ENCODE data around the gene NAT10.
A peak's percentile ranks its signal among the peaks of the same experiment; 100 is the strongest.
"Not testable (repeated sequence)": the region's sequence is repeated elsewhere in the genome, so short reads cannot be mapped to it uniquely, and the experiment has no call there.

Gene NAT10

DNA sequence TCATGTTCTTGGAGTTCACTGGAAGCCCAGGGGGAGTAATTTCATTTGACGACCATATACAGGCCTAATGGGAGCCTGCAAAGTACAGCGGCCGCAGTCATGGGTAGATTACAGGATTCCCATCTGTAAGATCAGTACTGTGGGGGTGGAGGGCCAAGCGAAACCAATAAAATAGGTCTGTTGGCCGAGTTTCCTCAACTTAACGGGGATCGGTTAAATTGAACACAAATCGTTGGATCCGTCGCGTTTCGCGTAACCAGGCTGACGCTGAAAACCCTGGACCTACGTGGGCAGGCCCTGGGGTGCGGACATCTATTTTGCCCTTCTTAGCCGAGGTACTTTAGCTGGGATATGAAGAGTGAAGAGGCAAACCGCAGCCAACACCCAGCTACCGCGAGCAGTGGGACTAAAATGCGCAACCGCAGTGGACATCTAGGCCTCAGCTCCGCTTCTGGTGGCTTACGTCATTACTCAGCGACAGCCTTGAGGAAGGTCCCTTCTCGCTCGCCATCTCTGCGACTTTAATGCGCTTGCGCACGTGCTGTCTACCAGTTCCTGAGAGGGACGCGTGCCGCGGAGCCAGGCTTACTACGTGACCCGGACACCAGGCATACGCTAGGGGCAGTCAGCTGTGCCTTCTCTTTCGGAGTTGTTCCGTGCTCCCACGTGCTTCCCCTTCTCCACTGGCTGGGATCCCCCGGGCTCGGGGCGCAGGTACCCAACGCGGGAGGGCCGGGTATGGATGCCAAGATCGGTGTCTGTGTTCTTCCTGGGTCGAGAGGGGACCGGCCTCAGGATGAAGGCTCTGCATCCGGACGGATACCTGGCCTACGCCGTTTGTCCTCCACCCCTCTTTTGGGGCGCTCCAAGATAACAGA, at the start of gene NAT10:
Gene NAT10, plus strand, starts transcription at position 551 of the 878 bp plus-strand sequence. CDS start 2,597 bp downstream, outside the sequence.
- DNase-seq, result peak; percentile 96

DNA sequence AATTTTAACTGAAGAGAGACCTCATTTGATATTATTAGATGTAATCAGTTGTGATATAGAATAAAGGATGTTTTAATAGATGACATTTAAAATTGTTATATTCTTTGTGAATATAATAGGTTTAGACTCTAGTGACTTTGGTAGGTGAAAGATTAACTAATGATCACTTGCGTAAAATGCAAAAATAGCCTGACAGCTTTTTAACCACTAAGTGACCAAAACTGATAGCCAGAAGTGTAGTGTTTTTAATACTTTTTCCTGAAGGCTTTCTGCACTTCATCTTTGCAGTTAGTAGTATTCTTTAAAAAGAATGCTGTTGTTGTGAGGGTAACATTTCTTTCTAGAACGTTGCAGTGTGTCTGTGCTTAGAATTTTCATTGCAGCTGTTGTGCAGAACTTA, 48.8 kb upstream of the NAT10 start:
- no peak for DNase-seq

DNA sequence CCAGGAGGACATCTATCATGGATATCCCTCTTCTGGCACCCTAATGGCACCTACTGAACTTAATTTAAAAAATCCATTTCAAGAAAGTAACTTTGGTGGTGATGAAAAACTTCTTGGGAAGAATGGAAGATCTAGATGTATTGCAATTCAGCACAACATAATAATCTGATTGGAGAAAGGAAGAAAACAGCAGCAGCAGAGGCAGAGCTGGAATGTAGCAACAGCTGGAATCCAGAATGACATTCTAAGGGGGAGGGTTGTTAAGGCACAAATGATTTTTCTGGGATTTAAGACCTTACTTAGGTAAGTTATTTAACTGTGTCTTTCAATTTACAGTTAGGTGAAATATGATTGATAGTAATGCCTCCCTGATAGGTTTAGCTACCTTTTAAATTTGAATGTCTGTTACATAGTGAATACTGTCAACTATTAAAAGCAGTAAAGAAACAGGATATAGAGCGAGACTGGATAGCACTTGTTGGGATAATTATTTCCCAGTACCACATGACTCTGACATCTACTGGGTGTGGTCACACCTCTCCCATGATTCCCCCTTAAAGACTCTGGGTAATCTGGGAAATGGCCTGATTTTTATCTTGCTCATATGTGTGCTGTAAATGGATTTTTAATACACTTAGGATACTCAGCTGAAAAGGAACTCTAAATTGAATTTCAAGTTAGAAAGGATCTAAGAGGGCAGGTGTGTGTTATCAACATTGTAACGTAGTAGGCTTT, 42.2 kb upstream of the NAT10 start:
- no peak for DNase-seq

DNA sequence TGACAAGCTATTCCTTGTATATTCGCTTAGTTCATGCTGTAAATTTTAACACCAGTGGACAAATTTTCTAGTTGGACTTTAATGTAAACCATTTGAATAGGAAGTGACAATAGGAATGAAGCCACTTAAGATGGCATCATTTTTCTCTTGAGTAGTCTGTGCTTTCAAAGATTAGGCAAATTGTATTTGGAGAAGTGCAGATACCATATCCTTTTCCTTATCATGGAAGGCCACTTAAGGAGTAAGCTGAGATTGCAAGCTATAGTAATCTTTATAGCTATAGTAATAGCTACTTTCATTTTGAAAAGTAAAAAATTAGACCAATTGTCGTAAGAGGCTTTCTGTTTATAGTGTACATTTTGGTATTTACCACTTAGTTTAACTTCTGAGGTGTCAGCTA, 41.1 kb upstream of the NAT10 start:
- no peak for DNase-seq

DNA sequence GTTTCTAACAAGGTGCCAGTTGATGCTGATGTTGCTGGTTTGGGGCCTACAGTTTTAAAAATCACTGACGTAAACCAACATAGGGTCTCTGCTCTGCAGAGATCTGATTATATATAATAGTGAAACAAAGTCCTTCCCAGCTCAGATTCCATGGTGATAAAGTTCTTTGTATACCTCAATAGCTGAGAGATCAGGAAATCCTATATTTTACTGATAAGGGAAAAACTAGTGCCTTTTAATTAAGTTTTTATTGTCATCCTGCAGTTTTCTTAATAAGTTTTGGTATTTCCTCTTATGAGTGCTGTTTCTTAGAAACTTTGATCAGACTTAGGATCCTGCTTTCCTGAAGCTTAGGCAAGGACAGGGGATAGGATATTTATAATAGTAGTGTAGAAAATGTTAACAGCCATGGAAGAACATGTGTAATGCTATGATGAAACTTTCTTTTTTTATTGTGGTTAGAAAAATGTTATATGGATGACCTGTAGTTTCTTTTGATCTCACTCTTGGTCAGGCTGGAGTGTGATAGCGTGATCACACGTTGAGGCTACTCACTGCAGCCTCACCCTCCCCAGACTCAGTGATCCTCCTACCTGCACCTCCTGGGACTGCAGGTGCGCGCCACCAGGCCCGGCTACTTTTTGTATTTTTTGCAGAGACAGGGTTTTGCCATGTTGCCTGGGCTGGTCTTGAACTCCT, 39.8 kb upstream of the NAT10 start:
- DNase-seq, result no peak

DNA sequence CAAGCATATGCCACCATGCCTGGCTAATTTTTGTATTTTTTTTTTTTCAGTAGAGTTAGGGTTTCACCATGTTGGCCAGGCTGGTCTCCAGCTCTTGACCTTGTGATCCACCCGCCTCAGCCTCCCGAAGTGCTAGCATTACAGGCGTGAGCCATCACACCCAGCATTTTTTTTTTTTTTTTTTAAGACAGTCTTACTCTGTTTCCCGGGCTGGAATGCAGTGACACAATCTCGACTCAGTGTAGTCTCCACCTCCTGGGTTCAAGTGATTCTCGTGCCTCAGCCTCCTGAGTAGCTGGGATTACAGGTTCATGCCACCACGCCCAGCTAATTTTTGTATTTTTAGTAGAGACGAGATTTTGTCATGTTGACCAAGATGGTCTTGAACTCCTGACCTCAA, 38.7 kb upstream of the NAT10 start:
- not testable (repeated sequence) for DNase-seq

DNA sequence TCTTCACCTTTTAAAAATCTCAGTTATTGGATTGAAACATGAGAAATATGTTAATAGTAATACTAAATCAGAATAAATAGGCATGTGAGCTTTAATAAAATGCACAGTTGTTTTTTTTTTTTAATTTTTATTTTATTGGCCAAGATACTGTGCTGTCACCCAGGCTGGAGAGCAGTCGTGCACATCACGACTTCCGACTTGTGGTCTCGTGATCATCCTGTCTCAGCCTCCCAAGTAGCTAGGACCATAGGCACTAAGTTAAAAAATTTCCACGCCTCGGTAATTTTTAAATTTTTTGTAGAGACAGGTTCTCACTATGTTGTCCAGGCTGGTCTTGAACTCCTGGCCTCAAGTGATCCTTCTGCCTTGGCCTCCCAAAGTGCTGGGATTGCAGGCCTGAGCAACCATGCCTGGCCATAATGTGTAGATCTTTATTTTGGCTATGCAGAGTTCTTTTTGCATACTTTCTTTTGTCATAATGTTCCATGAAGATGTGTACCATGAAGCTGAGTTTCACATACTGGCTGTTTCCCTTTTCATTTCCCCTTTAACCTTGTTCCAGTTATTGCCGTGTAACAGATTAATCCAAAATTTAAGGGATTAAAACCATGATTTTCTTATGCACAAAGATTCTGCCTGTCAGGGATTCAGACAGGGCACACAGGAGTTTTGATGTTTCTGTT, 37.9 kb upstream of the NAT10 start:
- no peak for DNase-seq

DNA sequence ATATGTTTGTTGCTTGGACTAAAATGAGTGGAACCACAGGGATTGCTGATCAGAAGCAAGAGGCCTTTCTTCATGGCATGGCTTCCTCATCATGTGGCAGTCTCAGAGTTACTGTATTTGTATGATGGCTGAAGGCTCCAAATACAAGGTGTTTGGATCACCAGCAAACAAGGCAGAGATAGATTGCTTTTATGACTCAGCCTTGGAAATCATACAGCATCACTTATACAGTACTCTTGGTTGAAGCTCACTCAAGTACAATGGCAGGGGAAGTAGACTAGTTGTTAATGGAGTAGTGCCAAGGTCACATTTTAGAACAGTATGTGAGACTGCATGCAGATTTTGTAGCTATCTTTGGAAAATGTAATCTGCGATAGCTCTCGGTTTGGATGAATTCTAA, 37.3 kb upstream of the NAT10 start:
- DNase-seq, result no peak

DNA sequence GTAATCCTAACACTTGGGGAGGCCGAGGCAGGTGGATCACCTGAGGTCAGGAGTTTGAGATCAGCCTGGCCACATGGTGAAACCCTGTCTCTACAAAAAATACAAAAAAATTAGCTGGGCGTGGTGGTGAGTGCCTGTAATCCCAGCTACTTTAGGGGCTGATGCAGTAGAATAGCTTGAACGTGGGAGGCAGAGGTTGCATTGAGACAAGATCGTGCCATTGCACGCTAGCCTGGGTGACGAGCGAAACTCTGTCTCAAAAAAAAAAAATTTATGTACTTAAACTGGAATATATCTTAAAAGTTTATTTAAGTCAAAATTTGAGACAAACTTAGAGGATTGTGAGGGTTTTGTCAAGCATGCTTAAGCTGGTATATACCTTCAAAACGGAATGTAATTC, 34.1 kb upstream of the NAT10 start:
- DNase-seq, result not testable (repeated sequence)

DNA sequence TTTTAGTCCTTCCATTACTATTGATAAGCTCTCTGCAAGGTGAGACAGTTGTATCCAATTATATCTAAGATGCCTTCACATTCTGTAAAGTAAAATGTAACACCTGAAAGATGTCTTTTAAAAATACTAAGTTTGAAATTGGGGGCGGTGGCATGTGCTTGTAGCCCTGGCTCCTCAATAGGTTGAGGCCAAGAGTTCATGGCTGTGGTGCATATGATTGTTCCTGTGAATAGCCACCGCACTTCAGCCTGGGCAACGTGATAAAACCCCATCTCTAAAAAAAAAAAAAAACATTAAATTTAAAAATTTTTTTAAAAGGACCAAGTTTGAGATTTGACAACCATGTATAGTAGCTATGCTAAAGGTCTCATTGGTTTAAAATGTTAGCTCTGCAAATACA, 33.4 kb upstream of the NAT10 start:
- no peak for DNase-seq

DNA sequence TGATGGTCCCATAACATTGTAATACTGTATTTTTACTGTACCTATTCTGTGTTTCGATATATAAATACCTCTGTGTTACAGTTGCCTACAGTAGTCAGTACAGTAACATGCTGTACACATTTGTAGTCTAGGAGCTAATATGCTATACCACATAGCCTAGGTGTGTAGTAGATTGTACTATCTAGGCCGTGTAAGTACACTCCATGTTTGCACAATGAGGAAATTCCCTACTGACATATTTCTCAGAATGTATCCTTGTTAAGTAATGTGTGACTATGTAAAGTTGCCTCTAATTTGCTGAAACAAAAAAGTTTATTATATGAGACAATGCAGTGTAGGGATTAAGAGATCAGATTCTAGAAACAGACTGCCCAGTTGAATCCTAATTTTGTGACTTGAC, 32.6 kb upstream of the NAT10 start:
- DNase-seq, result no peak

DNA sequence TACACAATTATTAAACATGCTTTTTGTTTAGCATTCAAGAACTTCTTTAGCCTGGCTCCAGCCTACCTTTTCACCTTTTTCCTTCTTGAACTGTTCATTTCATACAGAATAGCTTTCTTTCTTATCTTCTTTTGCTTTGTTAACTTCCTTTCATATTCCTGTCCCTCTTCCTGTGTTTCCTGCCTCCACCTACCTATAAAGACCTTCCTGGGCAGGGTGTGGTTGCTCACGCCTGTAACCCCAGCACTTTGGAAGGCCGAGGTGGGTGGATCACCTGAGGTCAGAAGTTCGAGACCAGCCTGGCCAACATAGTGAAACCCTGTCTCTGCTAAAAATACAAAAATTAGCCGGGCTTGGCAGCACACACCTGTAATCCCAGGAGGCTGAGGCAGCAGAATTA, 31.0 kb upstream of the NAT10 start:
- no peak for DNase-seq

DNA sequence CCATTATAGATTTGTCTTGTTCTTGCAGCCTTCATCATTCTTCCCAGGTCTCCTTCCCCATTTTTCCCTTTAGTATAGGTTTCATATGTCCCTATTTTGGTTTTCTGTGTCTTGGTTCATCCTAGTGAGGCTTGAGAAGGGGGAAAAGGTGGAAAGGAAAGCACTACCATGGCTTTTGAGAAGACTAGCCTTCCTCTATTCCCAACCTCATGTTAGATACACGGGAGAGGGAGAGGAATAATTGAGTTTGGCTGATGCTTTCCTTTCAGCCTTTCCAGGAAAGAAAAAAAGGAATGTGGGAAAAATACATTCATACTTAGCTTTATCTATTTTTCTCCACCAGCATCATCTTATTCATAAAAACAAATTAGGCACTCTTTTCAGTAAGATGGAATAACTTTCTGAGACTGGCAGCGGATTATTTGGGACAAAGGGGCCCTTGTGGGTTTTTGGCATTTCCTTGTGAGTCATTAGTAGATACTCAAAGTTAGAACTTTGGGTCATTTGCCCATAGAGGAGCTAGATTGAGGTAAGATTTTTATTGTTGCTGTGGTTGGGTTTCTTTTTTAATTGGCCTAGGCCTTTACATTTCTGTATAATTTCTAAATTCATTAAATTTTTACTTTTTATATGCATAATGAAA, 30.1 kb upstream of the NAT10 start:
- DNase-seq, result no peak

DNA sequence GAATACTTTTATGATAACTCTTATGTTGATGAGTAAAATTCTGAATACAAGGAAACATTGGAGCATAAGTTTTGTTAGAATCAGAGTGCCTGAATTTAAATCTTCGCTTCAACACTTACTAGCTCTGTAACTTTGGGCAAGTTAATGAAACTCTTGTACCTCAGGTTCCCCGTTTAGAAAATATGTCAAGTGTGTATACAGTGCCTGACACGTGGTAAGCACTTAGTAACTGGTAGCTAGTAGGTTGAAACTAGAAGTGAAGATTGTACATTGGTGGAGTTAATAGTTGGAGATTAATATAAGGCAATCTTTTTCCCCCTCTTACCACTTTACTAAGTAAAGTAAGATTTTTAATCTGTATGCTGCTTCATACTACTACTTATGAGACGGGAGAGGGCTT, 24.8 kb upstream of the NAT10 start:
- no peak for DNase-seq

DNA sequence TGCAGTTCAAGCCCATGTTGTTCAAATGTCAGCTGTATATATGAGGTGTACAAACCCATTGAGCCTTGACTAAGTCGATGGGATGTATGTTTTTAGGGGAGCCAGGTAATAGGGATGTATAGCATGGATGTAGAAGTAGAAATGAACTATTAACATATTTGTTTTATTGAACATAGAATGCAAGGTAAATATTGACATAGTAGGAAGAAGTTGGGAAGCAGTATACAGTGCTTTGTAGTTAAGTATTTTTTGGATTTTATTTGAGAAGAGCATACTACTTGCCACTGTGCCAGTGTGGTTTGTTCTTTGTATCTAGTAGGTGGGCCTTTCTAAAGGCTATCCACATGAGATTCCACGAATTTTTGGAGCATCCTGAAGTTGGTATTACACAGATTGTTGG, 20.8 kb upstream of the NAT10 start:
- DNase-seq, result no peak

DNA sequence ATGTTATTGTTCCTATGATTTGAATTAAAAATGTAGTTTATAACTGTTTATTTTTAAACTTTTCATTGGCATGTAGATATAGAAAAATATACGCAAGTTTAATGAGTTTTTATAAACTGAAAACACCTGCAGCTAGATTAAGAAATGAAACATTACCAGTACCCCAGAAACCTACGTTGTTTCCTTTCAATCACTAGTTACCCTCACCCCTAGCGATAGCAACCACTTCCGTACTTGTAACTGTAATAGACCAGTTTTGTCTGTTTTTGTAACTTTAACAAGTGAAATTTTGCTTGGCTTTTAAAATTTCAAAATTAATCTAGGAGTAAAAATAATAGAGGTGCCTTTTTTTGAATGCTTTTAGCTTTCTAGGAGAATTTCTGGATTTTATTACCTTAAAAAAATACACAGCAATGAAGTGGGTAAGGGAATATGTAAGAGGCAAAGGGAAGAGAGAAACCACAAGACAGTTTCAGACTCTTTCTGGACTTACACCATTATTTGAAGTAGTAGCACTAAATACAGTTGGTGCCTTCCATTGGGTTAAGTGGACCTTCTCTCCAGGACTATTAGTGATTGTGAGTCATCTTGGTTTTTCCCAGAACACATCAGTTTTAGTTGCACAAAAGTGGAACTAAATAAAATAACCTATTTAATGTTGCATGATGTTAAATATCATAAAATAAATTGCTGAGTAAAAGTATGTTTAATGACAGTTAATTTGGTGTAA, 18.7 kb upstream of the NAT10 start:
- DNase-seq, result no peak

DNA sequence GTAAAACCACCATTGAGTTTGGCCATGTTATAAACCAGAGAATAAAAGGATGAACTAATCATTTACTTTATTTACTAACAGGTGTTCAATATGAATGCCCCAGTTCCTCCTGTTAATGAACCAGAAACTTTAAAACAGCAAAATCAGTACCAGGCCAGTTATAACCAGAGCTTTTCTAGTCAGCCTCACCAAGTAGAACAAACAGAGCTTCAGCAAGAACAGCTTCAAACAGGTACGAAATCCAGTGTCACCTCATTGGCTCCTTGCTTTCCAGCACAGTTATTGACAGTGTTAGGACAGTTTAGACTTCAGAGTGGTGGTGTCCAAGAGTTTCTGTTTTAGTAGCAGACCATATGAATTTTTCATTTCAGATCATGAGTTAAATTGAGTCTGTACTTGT, 13.6 kb upstream of the NAT10 start:
- DNase-seq, result no peak

DNA sequence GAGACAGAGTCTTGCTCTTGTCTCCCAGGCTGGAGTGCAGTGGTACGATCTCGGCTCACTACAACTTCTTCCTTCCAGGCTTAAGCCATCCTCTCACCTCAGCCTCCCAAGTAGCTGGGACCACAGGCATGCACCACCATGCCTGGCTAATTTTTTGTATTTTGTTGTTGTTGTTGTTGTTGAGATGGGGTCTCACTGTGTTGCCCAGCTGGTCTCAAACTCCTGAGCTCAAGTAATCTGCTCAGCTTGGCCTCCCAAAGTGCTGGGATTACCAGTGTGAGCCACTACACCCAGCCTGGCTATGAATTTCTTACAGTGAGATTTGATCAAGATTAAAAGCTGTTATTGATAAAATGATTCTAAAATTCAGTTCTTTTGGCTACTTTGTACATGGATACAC, 10.5 kb upstream of the NAT10 start:
- not testable (repeated sequence) for DNase-seq

DNA sequence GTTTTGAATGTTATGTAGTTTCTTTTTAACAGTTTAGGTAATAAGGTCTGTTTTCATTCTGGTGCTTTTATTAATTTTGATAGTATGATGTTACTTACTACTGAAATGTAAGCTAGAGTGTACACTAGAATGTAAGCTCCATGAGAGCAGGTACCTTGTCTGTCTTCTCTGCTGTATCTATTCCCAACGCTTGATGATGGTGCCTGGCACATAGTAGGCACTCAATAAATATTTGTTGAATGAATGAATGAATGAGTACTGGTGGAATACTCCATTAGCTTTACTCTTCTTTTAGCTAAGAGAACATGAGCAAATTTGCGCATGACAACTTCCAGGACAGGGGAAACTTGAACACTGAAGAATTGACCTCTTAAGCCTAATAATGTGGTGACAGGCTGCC, 6.6 kb upstream of the NAT10 start:
- DNase-seq, result no peak

DNA sequence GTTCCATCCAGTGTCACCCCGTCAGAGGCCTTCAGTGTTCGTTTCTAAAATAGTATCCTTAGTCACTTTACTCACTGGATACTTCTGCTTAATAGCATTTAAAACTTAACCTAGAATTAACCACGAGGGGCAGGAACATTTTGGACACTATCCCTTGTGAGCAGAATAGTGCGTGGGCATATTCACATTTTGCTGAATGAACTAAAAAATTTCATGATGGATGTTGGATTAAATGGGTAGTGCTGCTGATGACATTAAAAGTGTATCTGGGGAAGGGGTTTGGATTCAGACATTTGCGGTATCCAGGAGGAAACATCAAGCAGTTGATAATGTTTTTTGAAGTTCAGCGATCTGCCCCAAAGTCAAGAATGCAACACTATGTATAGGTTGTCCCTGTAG, 750 bp upstream of the NAT10 start:
- no peak for DNase-seq

DNA sequence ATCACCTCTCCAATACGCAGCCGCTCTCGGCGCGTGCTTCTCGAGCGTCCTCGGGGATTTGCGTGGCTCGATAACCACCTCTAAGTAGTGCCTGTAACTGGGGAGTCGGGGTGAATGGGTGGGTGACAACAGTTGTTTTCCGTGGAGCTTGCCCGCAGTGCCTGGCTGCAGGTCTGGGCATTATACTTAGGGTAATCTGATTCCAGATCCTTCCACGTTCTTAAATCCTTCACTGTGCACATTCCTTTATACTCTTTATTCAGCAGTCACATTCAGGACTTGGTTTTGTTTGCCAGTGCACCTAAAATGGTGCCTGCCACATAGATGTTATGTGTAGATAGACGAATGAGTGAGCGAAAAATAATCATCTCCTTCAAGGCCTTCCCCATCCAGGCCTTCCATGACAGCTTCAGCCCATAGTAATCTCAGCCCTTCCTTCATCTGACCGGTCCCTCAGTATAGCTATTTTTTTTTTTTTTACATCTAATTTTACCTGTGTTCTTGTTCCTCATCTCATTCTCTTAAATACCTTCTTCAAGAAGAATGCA, 602 bp downstream of the NAT10 start:
- DNase-seq, result no peak
